NCI-H2227 (cell line): ENCODE data around the gene CAPN2.
"Not testable (repeated sequence)": the region's sequence is repeated elsewhere in the genome, so short reads cannot be mapped to it uniquely, and the experiment has no call there.

ENCODE experiments used
- DNase-seq: peaks from one replicate; lab custom pipeline; 2025; ENCODE audit not compliant: unreplicated experiment; lab: John Stamatoyannopoulos, UW

Gene CAPN2

DNA sequence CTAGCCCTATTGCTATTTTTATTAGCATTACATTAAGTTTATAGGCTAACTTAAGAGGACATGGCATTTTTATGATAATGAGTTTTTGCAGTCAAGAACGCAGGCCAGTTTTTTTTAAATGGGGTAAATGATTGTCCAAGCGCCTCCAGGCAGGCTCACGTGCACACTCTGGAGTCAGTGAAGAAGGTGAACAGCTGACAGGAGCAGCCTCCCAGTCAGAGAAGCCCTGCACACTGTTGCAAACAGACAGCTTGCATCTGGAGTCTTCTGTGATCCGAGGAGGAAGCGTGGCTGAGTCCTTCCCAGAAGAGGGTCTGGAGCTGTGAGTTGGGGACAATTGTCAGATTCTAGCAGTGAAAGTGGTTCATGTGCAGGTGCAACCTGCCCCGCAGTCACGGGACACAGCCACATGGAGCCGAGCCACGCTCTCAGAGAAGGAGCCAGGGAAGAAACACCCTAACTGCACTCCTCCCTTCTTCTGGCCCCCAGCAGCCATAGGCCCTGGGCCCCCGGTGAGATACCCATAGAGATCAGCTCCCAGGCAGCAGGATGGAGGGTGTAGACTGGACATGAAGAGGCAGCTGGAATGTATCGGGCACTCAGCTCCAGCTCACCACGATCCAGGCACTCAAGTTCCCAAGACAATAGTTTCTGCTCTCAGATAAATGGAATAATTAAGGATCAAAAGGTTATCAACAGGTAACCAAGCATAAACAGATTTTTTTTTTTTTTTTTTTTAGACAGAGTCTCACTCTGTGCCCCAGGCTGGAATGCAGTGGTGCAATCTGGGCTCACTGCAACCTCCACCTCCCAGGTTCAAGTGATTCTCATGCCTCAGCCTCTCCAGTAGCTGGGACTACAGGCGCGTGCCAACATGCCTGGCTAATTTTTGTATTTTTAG lies 26.4 kb downstream of the CAPN2 start:
- DNase-seq = no peak

DNA sequence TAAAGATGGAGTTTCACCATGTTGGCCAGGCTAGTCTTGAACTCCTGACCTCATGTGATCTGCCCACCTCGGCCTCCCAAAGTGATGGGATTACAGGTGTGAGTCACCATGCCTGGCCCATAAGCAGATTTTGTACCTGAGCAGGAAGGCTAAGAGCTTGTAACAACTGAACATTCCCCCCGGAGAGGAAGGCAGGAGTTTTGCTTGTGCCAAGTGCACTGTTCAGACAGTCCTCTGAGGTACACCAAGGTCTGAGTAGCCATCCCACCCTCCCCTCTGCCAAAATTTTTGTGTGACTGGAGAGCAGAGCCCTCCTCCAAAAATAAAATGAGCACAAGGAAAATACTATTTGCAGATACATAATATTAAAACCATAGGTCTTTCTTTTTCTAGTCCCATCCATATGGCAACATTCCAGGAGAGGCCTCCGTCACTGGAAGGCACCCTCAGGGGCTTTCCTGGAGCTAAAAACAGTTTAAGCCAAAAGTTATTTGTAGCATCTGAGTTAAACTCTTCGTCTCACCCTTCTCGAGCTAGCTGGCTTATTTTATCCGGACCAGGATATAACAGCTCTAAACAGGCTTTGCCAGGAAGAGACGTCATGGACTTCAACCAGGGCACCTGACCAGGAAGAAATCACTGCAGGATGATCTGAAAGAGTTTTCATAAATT lies 27.2 kb downstream of the CAPN2 start:
- DNase-seq = no peak

DNA sequence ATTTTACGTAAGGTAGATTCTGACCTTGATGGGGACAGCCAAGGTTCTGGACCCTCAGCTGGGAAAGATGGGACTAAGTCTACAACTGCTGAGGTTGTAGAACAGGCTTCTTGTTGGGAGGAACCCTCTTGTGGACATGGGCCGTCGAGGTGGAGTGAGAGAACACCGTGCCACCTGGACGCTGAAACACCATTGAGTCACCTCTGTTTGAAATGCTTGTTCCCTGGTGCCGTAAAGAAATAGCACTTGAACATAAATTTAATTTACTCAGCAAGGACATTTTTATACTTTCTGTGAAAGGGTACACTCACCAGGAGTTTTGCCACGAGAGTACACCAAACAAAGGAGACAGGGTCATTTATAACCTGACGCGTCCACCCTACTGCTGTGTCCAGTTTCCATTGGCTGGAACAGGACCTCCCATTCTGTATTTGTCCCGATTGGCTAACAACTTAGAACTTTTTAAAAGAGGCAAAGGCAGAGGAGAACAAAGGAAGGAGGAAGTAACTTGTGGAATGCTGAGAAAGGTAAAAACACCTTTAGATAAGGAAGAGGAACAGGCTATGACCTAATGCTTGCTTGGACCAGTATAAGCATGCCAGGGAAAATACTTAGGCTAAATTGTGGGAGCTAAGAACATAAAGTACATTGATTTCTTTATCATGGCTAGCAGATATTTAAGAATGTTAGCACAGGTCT lies 27.8 kb downstream of the CAPN2 start:
- DNase-seq = not testable (repeated sequence)

DNA sequence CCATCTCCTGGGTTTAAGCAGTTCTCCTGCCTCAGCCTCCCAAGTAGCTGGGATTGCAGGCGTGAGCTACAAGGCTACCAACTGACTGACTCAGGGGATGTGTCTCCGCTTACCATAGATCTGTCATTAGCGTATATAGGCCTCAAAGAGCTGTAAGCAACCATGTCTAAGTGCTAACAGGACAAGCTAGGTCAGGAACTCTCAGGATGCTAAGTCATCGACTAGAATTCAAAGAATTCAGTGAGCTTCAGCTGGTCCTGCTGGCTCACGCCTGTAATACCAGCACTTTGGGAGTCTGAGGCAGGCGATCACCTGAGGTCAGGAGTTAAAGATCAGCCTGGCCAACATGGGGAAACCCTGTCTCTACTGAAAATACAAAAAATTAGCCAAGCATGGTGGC lies 29.5 kb downstream of the CAPN2 start:
- DNase-seq = no peak

DNA sequence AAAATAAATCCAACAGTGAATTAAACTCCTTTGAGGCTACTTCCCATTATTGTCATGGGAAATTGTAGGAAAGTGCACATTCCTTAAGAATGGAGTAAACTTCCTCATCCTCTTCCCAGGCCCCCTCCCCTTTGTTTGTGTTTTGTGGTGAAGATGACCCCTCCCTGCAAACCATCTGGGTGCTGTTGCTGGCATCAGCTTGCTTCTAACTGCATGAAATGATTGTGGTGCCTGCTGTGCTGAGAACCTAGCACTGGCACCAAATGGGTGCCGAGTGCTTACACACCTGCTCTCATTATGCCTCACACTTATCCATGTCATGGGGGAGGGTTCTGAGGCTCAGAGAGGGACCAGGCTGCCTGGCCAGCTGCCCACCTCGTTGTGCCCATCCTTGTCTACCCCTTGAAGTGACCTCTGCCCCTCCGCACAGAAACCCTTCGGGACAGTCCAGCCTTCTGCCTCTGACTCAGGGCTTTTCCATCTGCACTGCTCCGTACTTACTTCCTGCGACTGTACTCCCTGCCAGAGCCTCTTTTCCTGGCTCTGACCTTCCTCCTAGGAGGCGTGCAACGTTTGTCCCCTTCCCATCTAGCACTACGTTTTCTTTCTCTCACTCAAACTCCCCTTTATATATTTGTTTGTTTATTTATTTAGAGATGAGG lies 30.6 kb downstream of the CAPN2 start:
- DNase-seq = no peak

DNA sequence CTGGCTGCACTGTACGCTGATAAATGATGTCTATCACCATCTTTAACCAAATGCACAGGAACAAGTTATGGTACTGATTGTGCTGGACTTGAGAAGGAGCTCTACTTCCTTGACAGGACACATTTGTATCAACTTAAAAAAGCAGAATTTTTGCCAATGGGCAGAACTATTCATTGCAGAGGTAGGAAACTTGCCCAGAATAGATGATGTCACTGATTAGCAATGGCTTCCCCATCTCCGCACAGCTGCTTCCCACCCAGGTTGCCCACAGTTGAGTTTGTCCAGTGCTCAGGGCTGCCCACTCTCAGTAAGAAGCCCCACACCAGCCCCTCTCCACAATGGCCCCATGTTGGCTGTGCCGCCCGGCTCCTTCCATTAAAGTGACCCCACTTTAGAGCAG lies 33.4 kb downstream of the CAPN2 start:
- no peak for DNase-seq

DNA sequence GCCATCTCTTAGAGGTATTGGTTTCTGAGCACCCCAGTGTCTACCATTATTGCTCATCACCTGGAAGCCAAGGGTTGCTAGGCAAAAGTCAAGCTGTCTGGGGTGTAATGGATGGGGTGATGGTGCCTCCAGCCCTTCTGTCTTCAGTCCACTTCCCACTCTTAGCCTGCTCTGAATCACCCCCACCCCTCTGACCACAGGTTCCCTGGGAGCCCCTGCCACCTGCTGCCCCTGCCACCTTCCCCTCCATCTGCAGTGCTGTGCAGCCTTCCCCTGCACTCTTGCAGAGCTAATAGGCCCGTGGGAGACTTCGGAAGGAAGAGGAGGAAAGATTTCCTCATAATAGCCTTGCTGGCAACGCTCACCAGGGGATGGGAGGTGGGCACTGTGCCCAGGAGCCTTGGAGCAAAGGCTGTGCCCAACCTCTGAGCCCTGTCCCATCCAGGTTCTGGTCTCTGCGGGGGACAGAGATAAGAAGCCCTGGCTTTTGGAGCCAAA lies 35.5 kb downstream of the CAPN2 start:
- no peak for DNase-seq

DNA sequence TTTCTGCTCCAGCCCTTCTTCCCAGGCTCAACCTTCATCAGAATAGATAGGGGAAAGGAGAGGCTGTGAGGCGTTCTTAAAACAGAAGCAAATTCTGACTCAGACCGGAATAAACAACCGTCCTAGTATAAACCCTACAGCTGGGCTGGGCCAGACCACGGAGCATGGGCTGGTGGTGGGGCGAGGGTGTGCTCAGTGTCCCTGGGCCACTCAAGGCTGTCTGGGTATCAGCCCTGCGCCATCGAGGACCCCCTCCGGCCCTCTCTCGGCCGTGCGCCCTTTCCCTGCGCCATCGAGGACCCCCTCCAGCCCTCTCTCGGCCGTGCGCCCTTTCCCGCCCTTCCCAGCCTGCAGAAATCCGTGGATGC lies 36.0 kb downstream of the CAPN2 start:
- no peak for DNase-seq

DNA sequence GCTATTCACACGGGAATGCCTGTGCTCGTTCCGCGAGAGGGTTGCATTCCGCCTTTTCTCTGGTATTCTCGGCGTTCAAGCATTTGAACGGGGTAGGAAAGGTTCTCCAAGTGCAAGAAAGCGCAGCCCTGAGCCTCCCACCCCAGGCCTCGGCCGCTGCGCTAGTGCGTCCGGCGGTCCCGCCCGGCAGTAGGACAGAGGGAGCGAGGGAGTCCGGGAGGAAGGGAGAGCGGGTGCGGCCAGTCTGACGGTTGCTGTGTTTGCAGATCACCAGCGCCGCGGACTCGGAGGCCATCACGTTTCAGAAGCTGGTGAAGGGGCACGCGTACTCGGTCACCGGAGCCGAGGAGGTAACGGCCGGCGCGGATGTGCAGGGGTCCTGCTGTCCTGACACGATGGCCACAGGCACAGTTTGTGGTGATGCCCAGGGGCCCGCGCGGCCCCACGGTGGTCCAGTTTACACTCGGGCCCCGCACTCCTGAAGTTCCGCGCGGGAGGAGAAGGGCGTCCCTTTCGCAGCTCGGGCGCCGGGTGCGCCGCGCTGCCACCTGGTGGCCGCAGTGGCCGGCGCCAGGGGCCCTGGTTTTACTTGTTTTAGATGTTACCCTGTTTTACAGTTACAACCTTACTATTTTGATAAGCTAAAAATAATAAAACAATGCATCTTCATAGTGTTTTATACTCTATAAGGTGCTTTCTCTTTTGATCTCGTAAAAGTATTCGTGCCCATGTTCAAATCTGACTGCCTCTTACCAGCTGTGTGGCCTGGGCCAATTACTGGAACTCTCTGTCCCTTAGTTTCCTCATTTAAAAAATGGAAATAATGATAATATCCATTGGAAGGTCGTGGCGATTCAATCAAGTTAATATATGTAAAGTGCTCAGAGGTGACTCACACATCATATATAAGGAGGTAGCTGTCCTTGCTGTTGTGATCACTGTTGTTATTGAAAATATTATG lies 36.7 kb downstream of the CAPN2 start:
- no peak for DNase-seq

DNA sequence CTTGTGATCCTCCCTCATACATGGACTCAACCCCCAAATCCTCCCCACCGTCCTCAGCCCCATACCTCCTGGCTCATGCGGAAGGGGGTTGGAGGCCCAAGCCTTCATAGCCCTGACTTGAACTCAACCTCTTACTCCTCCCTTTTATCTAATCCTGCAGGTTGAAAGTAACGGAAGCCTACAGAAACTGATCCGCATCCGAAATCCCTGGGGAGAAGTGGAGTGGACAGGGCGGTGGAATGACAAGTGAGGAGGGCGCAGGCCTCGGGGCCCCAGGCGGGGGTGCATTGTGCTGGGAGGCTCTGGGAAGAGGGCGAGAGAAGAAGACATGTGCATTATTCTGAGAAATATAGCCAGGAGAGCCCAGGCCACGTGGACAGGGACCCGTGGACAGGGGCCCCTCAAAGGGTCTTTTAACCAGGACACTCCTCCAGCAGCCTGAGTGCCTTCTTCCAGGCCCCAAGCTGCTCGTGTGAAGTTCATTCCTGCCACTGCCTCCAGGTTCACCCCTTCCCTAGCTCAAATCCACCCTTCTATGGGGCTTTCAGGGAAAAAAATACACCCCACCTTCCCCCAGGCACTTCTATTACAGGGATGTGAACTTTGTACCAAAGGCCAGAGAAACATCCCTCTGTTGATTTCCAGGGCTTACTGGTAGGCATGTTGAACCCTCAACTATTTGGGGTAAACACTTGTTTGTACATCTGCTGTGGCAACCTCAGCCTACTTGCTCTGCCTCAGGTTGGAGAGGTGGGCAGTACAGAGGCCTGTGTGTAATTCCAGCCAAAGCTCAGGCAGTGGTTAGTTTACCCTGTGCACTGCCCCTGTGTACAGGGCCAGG lies 38.6 kb downstream of the CAPN2 start:
- DNase-seq = no peak

DNA sequence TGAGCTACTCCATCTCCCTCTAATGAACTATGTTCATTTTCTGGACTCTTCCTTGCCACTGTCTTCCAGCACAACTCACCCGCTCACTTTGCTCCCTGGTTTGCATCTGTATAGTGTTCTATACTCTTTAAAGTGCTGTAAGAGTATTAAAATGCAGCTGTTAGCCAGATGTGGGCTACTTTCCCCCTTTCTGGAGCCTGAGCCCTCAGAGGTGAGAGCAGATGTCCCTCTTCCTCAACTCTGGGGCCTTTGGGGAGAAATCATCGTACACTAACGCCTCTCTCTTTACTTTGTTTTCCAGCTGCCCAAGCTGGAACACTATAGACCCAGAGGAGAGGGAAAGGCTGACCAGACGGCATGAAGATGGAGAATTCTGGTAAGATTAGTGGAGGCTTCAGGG lies 39.4 kb downstream of the CAPN2 start:
- DNase-seq = no peak

DNA sequence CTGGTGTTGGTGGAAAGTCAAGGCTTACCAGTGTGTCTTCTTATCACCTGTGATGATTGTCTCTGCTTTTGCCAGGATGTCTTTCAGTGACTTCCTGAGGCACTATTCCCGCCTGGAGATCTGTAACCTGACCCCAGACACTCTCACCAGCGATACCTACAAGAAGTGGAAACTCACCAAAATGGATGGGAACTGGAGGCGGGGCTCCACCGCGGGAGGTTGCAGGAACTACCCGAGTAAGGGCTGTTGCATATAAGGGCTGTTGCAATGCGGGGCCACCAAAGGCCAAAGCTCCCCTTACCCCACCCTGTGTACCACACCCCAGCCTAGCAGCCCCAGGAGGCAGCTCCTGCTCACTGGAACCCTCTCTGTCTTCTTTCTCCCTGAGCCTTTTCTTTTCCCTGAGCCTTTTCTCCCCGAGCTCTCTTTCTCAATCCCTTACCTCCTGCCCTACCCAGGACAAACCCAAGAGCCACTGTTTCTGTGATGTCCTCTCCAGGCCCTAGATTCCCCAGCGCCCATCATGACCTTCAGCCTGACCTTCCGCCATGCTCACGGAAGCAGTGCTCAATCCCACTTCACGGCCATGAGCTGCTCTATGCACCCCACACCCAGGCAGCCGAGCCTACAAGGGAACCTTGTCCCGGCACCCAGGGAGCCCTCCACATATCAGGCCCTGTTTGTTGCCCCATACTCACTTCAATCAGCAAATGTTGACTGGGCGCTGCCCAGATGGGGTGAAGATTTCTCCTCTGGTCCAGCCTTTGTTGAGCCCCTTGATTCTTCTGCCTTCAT lies 40.6 kb downstream of the CAPN2 start:
- DNase-seq = no peak

DNA sequence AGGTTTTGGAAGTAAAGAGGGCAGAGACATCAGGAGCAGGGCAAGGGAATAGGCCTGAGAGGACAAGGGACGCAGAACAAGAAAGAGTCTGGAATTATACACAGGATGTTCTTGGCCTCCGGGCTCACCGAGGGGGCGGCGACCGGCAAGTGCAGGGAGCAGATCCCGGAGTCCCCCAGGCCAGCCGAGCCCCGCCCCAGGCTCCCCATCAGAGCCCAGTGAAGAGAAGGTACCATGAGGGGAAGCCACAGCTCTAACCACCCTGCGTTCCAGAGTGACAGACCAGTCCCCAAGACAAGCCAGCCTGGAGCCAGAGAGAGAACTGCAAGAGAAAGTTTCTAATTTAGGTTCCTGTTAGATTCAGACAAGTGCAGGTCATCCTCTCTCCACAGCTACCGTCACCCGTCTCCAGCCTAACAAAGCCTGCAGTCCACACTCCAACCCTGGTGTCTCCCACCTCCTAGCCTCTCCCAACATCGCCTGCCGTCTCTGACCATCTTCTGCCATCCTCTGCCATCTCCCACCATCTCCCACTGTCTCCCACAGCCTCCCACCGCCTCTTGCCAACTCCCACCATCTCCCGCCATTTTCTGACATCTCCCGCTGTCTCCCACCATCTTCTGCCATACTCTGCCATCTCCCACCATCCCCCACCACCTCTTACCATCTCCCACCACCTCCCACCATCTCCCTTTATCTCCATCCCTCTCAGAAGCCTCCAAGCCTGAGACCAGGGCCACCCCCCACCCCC lies 42.5 kb downstream of the CAPN2 start:
- DNase-seq = no peak

DNA sequence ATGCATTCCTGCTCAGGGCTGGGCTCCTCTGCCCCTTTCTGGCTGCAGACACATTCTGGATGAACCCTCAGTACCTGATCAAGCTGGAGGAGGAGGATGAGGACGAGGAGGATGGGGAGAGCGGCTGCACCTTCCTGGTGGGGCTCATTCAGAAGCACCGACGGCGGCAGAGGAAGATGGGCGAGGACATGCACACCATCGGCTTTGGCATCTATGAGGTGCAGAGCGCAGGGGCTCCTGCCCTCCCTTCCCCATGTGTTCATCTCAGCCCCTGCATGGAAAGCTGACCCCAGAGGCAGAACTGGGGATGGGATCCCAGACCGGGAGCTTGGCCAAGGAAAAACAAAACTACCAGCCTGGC lies 43.1 kb downstream of the CAPN2 start:
- DNase-seq = no peak

DNA sequence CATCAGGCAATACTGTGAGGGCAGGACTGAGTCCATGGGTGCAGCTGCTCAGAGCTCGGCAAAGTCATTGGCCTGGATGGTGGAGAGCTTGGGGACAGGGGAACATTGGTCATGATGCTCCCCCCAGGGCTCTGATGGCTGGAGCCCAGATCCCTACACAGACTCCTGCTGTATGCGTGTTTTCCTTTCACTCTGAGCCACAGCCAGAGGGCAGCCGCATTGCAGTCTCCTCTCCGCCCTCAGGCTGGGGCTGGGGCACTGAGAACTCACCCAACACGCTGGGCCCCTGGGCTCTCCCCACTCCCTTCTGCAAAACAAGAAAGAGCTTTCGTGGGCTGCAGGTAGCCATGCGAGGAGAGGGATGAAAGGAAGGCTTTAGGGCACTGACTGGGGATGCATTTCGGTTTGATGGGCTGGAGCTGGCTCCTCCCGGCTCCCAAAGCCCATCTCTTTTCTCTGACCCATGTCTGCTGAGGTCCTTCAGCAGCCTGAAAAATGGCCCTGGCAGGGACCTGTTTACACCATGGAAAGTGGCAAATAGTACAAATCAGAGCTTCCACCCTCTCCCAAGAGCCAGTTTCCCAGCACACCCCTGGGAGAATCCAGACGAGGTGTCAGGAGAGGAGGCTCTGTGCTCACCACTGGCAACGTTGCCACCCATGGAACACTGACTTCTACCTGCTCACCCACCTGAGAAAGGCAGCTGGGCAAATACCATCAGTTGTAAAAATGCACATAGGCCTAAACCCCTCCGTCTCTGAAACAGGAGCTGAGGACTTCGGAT lies 43.8 kb downstream of the CAPN2 start:
- DNase-seq = no peak

DNA sequence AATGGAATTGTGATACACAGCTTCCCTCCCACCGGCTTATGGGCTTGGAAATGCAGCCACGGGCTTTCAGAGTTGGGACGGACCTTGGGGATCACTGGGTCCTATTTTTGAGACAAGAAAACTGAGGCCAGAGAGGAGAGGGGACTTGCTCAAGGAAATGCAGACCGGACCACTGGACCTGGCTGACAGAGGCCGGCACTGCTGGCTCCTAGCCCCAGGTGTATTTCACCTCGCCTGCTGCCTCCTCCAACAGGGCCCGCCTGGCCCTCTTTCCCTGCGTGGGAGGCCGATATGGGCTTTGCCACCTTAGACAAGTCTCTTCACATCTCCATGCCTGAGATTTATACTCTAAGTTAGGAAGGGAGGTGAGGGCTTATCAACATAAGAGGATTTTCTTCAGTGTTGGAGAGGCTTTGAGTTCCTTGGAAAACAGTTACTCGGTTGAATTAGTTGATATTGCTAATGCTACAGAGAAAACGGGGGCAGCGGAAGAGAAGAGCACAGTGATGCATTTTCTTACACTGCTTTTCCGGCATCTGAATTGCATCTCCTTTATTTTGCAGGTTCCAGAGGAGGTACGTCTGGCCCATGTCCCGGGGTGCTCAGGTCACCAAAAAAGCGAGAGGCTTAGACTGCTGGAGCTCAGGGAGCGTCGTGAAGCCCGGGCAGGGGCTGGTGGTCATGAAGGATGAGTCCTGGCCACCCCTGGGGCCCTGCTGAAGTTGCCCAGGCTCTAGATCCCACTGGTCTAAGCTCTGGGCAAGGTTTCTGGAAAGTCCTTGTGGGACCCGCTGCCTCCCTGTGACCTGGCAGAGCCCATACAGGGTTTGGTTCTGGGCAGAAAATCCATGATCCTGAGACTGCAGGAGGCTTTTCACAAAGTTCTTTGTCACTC lies 44.7 kb downstream of the CAPN2 start:
- DNase-seq = no peak
